Measurements from ENCODE around the gene LDB2. TPM values are rescaled to one million over a fixed set of nuclear protein-coding genes. Genes with fewer than 3 reads are reported as not detected.

LDB2 gene
- total RNA-seq, 1 donor from 2014 or later: not detected

- peaks cover 3% of the 10 kb centered on the region for H3K9me3 Mint-ChIP-seq (ENCODE audit: low read depth)
- H3K27me3 Mint-ChIP-seq: peaks cover 9% of the 10 kb centered on the region
- no peak for TF ChIP-seq CTCF (IDR thresholded peaks at IDR 0.05; ENCODE audit: unreplicated experiment)
- H3K4me1 Mint-ChIP-seq (ENCODE audit: low read depth): no peaks in the 10 kb centered on the region
- H3K4me3 Mint-ChIP-seq (ENCODE audit: low read depth): no peak overlapping the region
- DNase-seq (ENCODE audit: low spot score, unreplicated experiment): no peak
- no peaks in the 10 kb centered on the region for H3K36me3 Mint-ChIP-seq (ENCODE audit: insufficient read depth)
- H3K27ac Mint-ChIP-seq: no peak overlapping the region
These were observed 353.6 kb downstream of the LDB2 start for GRCh38 chr4:16544869-16545268.

- Mint-ChIP-seq H3K9me3 (ENCODE audit: low read depth) (peaks cover 3% of the 10 kb centered on the region), H3K36me3 (ENCODE audit: insufficient read depth) (no peaks in the 10 kb centered on the region), H3K4me3 (ENCODE audit: low read depth) (no peak overlapping the region), H3K27ac (no peak overlapping the region), H3K4me1 (ENCODE audit: low read depth) (no peaks in the 10 kb centered on the region), H3K27me3 (peaks cover 9% of the 10 kb centered on the region)
- no peak for DNase-seq (ENCODE audit: low spot score, unreplicated experiment)
- TF ChIP-seq CTCF (IDR thresholded peaks at IDR 0.05; ENCODE audit: unreplicated experiment): no peak
These were observed 354.2 kb downstream of the LDB2 start for GRCh38 chr4:16544251-16544721.

GRCh38 chr4:16537926-16538325, 360.5 kb downstream of the LDB2 start:
- no peak for DNase-seq (ENCODE audit: low spot score, unreplicated experiment)
- Mint-ChIP-seq H3K9me3 (ENCODE audit: low read depth) (peaks cover 3% of the 10 kb centered on the region), H3K4me3 (ENCODE audit: low read depth) (no peak overlapping the region), H3K4me1 (ENCODE audit: low read depth) (no peaks in the 10 kb centered on the region), H3K27me3 (no peaks in the 10 kb centered on the region), H3K27ac (no peak overlapping the region), H3K36me3 (ENCODE audit: insufficient read depth) (no peaks in the 10 kb centered on the region)
- no peak for TF ChIP-seq CTCF (IDR thresholded peaks at IDR 0.05; ENCODE audit: unreplicated experiment)

- H3K4me3 Mint-ChIP-seq (ENCODE audit: low read depth): no peak overlapping the region
- no peaks in the 10 kb centered on the region for H3K9me3 Mint-ChIP-seq (ENCODE audit: low read depth)
- peaks cover 18% of the 10 kb centered on the region for H3K27me3 Mint-ChIP-seq
- H3K36me3 Mint-ChIP-seq (ENCODE audit: insufficient read depth): no peaks in the 10 kb centered on the region
- H3K27ac Mint-ChIP-seq: no peak overlapping the region
- H3K4me1 Mint-ChIP-seq (ENCODE audit: low read depth): no peaks in the 10 kb centered on the region
- DNase-seq (ENCODE audit: low spot score, unreplicated experiment): no peak
- no peak for TF ChIP-seq CTCF (IDR thresholded peaks at IDR 0.05; ENCODE audit: unreplicated experiment)
These were observed 366.0 kb downstream of the LDB2 start for GRCh38 chr4:16532240-16532970.

- H3K27ac Mint-ChIP-seq: no peak overlapping the region
- no peak for DNase-seq (ENCODE audit: low spot score, unreplicated experiment)
- no peaks in the 10 kb centered on the region for H3K9me3 Mint-ChIP-seq (ENCODE audit: low read depth)
- no peaks in the 10 kb centered on the region for H3K36me3 Mint-ChIP-seq (ENCODE audit: insufficient read depth)
- no peak overlapping the region for H3K4me3 Mint-ChIP-seq (ENCODE audit: low read depth)
- peaks cover 18% of the 10 kb centered on the region for H3K27me3 Mint-ChIP-seq
- TF ChIP-seq CTCF (IDR thresholded peaks at IDR 0.05; ENCODE audit: unreplicated experiment): no peak
- H3K4me1 Mint-ChIP-seq (ENCODE audit: low read depth): no peaks in the 10 kb centered on the region
These were observed 367.5 kb downstream of the LDB2 start for GRCh38 chr4:16530688-16531635.

All from progenitor cell of endocrine pancreas (in vitro differentiated cells).